Left ventricle myocardium superior (tissue), 1 donor: ENCODE data around the gene KRT2. TPM values are rescaled to one million over a fixed set of nuclear protein-coding genes. Genes with fewer than 3 reads are reported as not detected.

Experiments
- ATAC-seq: fragments of 200-7000 bp; cut with Tn5 transposase; one replicate; pipeline ENCODE4 v1.9.1; 2020; ENCODE audit warnings: mild to moderate bottlenecking, moderate library complexity
- DNase-seq: peaks from one replicate; pipeline ENCODE4 v3.0.0-alpha.2; 2020
- intact Hi-C: fragments of 100-400 bp; cut with micrococcal nuclease; formaldehyde crosslinking; loops from one replicate; pipeline ENCODE4 v1.11.0; 2022
- total RNA-seq: library from RNA; stranded (reverse); fragmentation: NEBNext Ultra II Directional; extraction: Animal tissue kit (Norgen Biotek cat#: 25700); gene quantifications from one replicate; pipeline ENCODE4 v1.2.1, GENCODE V29; 2021
- donor health status: DM: no; HTN: yes; CAD: no; lungs with severe emphysema.

KRT2 gene
- total RNA-seq, 1 donor from 2014 or later: not detected

DNA sequence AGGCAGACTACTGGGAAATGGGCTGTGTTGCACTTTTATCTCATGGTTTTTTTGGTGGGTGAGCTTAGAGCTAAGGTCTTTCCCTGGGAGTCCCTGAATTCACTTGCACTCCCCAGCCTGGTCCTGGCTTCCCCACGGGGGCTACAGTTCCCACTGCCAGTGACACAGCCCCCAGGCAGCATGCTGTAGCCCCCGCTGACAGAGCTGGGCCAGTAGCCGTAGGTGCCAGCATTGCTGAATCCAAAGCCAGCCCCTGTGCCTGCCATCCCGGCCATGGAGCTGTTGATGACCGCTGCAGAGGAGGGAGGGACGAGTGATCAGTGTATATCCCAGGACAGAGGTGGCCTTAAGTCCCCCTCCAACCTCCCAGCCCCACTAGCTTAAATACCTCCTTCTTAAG lies 43.9 kb downstream of the KRT2 start:
- intact Hi-C loops: no loop called here
- ATAC-seq: no peak

DNA sequence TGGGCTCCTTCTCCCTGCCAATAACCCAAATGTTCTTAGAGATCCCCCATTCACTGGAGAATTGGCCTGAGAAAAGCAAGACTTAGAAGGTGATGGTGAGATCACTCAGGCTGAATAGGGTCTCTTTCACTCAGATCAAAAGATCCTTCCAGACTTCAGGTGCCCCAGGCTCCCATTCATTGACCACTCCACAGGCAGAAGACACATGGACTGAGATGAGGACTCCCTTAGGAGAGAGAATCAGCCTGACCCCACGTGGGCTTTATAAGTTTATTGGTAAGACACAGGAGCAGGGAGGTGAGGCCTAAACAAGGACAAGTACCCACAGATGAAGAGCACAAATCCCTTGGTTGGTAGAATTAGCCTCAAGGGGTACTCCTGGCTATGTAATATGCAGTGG lies 44.7 kb downstream of the KRT2 start:
- intact Hi-C loops: no loop called here
- no peak for DNase-seq

More for the DNA sequence above, 43.9 kb downstream of the KRT2 start:
- DNase-seq: no peak

DNA sequence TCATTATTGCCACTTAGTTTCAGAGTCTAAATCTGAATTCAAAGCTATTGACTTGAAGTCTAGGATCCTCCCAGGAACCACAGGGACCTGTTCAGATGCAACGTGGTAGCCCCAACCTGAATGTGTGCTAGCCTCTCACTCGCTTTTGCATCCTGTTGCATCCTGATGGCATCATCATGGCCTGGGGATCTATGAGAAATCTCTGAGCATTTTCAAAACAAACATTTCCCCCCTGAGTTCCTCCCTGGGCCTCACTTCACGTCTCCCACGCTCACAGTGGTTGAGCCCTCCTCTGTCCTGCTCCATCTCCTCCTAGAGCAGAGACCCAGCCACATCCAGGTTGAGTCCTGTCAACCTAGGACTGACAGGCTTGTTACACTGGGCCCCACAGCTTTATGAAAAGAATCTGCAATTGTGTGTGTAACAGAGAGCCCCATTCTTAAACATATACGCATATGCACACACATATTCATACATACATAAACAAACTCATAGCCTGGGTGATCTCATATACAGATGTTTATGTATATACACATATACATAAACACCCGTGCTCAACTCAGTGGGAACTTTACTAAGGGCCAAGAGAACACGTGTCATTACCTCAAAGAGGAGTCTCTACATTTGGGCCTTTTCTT lies 45.3 kb downstream of the KRT2 start:
- intact Hi-C loops: no loop called here

More for the DNA sequence above, 44.7 kb downstream of the KRT2 start:
- no peak for ATAC-seq

DNA sequence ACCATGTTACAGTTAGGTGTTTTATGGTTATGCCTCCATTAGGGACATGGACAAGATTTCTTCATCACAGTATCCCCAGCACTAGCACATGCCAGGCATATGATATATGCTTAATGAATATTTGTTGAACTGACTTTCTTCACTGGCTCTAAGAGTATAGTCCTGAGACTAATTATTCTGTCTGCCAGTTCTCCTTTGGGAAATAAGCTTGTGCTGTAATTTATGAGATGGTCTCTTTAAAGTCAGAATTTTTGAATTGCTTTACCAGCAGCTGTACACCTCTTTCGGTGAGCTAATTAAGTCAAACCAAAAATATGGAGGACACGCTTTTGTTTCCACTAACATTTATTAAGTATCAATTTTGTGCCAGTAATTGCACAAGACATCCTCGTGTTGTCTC lies 45.9 kb downstream of the KRT2 start:
- ATAC-seq: no peak
- intact Hi-C loops: no loop called here

More for the DNA sequence above, 45.3 kb downstream of the KRT2 start:
- ATAC-seq (no peak), DNase-seq (no peak)

DNA sequence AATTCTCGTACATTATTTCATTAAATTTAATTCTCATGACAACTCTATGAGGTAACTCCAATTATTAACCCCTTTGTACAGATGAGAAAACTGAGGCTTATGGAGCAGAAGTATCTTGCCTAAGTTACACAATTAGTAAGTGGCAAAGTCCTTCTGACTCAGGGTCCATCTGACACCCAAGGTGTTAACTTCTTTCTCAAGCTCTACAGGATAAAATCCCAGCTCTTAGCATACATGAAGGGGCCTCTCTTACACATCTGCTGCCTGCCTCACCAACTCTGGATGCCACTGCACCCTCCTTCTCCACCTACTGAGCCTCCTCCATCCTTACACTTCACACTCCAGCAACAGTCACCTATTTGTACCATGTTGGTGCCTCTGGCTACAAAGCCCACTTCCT lies 46.5 kb downstream of the KRT2 start:
- DNase-seq: no peak
- no peak for ATAC-seq
- intact Hi-C loops: no loop called here

More for the DNA sequence above, 45.9 kb downstream of the KRT2 start:
- DNase-seq: no peak

DNA sequence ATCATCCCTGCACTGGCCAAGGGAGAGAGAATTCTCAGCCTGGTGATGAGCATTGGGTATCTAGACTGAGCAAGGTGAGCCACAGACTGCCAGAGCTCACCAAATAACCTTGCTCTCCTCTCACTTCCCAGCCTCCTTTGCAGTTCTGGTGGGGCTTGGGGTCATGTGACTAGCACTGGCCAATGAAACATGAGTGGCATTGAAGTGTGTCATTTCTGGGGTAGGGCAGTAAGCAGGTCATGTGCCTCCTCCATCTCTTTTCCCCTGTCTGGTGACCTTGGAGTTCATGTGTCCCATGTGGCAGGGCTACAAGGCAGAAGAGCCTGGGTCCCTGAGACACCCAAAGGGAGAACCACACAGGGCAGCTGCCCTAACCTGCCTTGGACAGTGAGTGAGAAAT lies 47.2 kb downstream of the KRT2 start:
- no peak for DNase-seq
- no peak for ATAC-seq
- intact Hi-C loops: no loop called here

DNA sequence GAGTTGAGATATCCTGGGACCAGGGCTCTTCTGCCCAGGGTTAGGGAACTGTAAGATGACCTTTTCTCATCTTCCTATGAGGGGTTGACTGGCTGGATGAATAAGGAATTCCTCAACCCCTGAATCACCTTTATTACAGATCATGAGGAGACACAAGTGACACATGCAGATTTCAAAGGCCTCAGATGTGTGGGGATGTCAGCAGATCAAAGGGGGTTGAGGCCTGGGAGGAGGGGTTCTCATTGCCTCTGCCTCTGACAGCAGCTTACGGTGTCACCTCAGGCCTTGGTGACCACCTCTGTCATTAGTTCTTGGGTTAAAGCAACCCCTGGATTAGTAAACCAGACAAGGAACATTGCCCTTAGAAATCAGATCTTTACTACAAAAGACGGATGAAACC lies 48.7 kb downstream of the KRT2 start:
- no peak for ATAC-seq
- no peak for DNase-seq

DNA sequence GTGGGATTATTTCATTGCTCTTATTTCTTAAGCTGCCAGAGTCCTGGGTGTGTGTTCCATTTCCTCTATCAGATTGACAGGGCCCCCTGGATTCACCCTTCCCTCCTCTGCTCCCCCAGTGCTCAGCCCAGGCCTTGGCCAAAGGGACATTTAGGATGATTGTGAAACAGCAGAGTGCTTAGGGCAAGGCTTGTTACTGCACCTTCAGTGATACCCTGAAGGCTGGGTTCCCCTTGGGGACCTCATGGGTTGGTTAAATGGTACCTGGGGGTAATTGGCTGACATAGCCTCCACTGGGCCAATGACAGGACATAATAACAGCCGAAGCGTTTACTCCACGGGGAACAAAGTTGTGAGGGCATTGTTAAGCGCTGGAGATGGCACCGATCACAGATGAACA lies 49.5 kb downstream of the KRT2 start:
- ATAC-seq (no peak), DNase-seq (no peak)
- intact Hi-C loops: no loop called here

More for the DNA sequence above, 48.7 kb downstream of the KRT2 start:
- intact Hi-C loops: no loop called here

DNA sequence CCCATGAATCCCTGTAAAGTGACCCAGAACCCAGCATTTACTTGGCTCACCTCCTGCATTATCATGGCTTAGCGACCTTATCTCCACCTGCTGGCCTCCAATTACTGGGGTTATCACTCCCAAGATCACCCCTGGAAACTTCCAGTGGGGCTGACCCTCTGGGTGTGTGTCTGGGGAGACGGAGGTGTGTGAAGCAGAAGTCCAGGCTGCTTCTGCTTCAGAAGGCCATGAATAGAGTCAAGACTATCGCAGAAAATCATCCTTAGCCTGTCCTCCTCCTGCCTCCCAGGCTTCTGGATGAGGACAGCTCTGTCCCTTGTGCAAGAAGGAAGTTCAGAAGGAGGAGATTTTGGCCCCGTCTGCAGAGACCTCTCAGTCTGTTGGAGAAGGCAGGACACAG lies 50.3 kb downstream of the KRT2 start:
- intact Hi-C loops: no loop called here
- no peak for DNase-seq
- no peak for ATAC-seq

DNA sequence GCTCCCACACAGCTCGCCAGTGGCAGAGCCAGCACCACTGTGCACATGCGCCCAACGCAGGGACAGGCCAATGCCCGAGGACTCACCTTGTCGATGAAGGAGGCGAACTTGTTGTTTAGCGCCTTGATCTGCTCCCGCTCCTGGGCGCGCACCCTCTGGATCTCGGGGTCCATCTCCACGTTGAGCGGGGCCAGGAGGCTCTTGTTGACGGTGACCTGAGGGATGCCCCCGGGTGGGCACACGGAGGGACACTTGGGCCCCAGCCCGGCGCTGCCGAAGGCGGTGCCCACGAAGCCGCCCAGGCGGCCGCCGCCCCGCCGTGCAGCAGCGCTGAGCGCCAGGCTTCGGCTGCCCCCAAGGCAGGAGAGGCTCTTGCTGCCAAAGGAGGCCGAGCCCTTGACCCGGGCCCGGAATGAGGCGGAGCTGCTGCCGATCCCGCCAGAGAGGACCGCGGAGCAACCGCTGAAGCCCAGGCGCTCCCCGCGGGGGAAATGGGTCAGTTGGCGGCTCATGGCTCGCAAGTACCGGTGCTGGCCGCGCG lies 51.0 kb downstream of the KRT2 start, which contains the start of gene KRT72:
Gene KRT72 (minus strand): TSS at position 523 of the 541 bp plus-strand sequence. CDS start 11 bp downstream, at position 512.
- no peak for DNase-seq
- ATAC-seq: no peak
- intact Hi-C loops: no loop called here

DNA sequence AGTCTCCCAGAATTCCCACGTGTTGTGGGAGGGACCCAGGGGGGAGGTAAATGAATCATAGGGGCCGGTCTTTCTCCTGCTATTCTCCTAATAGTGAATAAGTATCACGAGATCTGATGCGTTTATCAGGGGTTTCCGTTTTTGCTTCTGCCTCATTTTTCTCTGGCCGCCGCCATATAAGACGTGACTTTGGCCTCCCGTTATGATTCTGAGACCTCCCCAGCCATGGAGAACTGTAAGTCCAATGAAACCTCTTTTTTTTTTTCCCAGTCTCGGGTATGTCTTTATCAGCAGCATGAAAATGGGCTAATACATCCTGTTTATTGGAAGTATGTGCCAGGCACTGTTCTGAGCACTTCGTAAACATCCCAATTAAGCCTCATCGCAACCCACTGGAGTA lies 51.5 kb downstream of the KRT2 start:
- ATAC-seq: no peak
- no peak for DNase-seq
- intact Hi-C loops: no loop called here

DNA sequence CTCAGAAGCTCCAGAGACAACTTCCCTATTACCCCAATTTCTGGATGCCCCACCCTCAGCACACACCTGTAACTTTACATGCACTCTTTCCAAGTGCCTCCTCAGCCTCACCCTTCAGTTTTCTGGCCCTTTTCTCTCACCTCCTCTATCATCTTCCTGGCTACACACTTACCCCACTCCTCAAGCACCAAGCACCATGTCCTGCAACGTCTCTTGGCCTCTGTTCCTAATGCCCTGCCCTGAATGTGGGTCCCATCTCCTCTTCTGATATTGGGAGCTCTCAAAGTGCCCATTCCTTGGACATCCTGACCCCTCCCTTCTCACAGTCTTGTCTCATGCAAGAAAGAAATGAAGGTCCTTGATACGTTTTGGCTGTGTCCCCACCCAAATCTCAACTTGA lies 51.9 kb downstream of the KRT2 start:
- no peak for ATAC-seq
- DNase-seq: no peak
- intact Hi-C loops: no loop called here

DNA sequence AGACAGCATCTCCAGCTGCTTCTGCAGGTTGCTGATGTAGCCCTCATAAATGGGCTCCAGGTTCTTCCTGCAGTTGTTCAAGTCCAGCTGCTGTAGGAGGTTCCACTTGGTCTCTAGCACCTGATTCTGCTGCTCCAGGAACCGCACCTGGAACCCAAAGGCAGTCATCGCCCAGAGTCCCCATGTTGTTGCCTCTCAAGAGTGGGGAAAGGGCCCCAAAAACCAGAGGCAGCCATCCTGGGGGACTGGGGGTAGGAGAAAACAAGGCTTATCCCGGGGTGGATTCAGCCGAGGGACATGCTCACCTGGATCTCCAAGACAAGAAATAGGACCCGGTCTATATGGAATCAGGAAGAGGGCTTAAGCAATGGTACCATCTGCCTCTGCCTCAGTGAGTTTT lies 53.0 kb downstream of the KRT2 start:
- ATAC-seq: no peak
- no peak for DNase-seq

More for the DNA sequence above, 53.0 kb downstream of the KRT2 start:
- intact Hi-C loops: no loop called here

Other genes with a start within 250 kb of the KRT2 start
- gene KRT82, start 245.9 kb downstream of the KRT2 start, total RNA-seq: not detected
- not detected for gene KRT75, start 217.8 kb downstream of the KRT2 start, total RNA-seq
- gene KRT6B, start 200.1 kb downstream of the KRT2 start, total RNA-seq: not detected
- gene KRT6C, start 178.4 kb downstream of the KRT2 start, total RNA-seq: not detected
- 0.27 TPM for gene KRT6A, start 159.0 kb downstream of the KRT2 start, total RNA-seq
- 1.1 TPM for gene KRT5, start 131.8 kb downstream of the KRT2 start, total RNA-seq
- not detected for gene KRT71, start 99.1 kb downstream of the KRT2 start, total RNA-seq
- not detected for gene KRT74, start 78.4 kb downstream of the KRT2 start, total RNA-seq
- not detected for gene KRT72, start 50.7 kb downstream of the KRT2 start, total RNA-seq
- gene KRT73, start 33.7 kb downstream of the KRT2 start, total RNA-seq: not detected
- 0.15 TPM for gene KRT1, start 28.2 kb upstream of the KRT2 start, total RNA-seq
- not detected for gene KRT77, start 51.3 kb upstream of the KRT2 start, total RNA-seq
- gene KRT76, start 125.1 kb upstream of the KRT2 start, total RNA-seq: not detected
- gene KRT3, start 143.9 kb upstream of the KRT2 start, total RNA-seq: not detected
- not detected for gene KRT4, start 161.9 kb upstream of the KRT2 start, total RNA-seq
- gene KRT79, start 182.1 kb upstream of the KRT2 start, total RNA-seq: not detected
- not detected for gene KRT78, start 196.8 kb upstream of the KRT2 start, total RNA-seq